Hepatocyte (in vitro differentiated cells): ENCODE results near the gene SCN7A. TPM values are rescaled to one million over a fixed set of nuclear protein-coding genes. Genes with fewer than 3 reads are reported as not detected.

Experiments used
- DNase-seq: peaks from one replicate; pipeline ENCODE4 v3.0.0-alpha.2; 2016; ENCODE audit warnings: low spot score
- H2AFZ ChIP-seq: fragments of 200-600 bp; sonication (generic); 2 replicates; pipeline ENCODE4 v1.6.0; 2016; ENCODE audit warnings: antibody characterized with exemption, mild to moderate bottlenecking
- H3K27ac ChIP-seq: fragments of 200-600 bp; sonication (generic); 2 replicates; pipeline ENCODE4 v1.5.1; 2016; ENCODE audit warnings: mild to moderate bottlenecking
- H3K27me3 ChIP-seq: fragments of 200-600 bp; sonication (generic); 2 replicates; pipeline ENCODE4 v1.6.1; 2016
- H3K36me3 ChIP-seq: fragments of 200-600 bp; sonication (generic); replicated peaks from 2 replicates; pipeline ENCODE4 v1.5.1; 2016; ENCODE audit warnings: low read depth; ENCODE audit not compliant: insufficient read depth
- H3K4me1 ChIP-seq: fragments of 200-600 bp; sonication (generic); 2 replicates; pipeline ENCODE4 v1.5.1; 2016; ENCODE audit warnings: mild to moderate bottlenecking, moderate library complexity; ENCODE audit not compliant: insufficient read depth
- H3K4me2 ChIP-seq: fragments of 200-600 bp; sonication (generic); 2 replicates; pipeline ENCODE4 v1.6.0; 2016
- H3K4me3 ChIP-seq: fragments of 200-600 bp; sonication (generic); 2 replicates; pipeline ENCODE4 v1.5.1; 2016; ENCODE audit warnings: mild to moderate bottlenecking
- H3K79me2 ChIP-seq: fragments of 200-600 bp; sonication (generic); 2 replicates; pipeline ENCODE4 v1.6.0; 2017; ENCODE audit warnings: mild to moderate bottlenecking
- H3K9me2 ChIP-seq: fragments of 200-600 bp; sonication (generic); replicated peaks from 2 replicates; pipeline ENCODE4 v1.6.0; 2017; ENCODE audit warnings: mild to moderate bottlenecking; ENCODE audit not compliant: insufficient read depth
- H3K9me3 ChIP-seq: fragments of 200-600 bp; sonication (generic); 2 replicates; pipeline ENCODE4 v1.5.1; 2016; ENCODE audit warnings: low read depth, mild to moderate bottlenecking
- H4K20me1 ChIP-seq: fragments of 200-600 bp; sonication (generic); 2 replicates; pipeline ENCODE4 v1.6.0; 2016; ENCODE audit warnings: mild to moderate bottlenecking; ENCODE audit not compliant: insufficient read depth, poor library complexity, severe bottlenecking
- EZH2 ChIP-seq: fragments of 200-600 bp; sonication (generic); IDR thresholded peaks from 2 replicates; pipeline ENCODE4 v1.6.1; 2016; ENCODE audit warnings: antibody characterized with exemption, mild to moderate bottlenecking, borderline replicate concordance
- EZH2phosphoT487 ChIP-seq: fragments of 200-600 bp; sonication (generic); IDR thresholded peaks from one replicate; pipeline ENCODE4 v1.6.1; 2018; ENCODE audit warnings: antibody characterized with exemption, mild to moderate bottlenecking, low read depth, moderate library complexity; ENCODE audit not compliant: unreplicated experiment, severe bottlenecking
- WGBS: methylation state at CpG from one replicate; pipeline ENCODE4 v1.1.6; 2016; ENCODE audit warnings: low lambda C conversion rate; ENCODE audit errors: missing lambda C conversion rate; 5-methylcytosine and 5-hydroxymethylcytosine counted together
- polyA plus RNA-seq: library from polyadenylated mRNA; unstranded; fragments of >200 nt; fragmentation: Nextera tagmentation; extraction: Ambion mirVana; gene quantifications from 2 replicates; pipeline ENCODE4 v1.2.1, GENCODE V29; 2016
- total RNA-seq: library from RNA; depleted of rRNA; stranded (reverse); fragments of >200 nt; gene quantifications from 2 replicates; pipeline ENCODE4 v1.2.3, GENCODE V29; 2014
- TF ChIP-seq, protein P1 (sequence below): fragments of 200-600 bp; sonication (generic); IDR thresholded peaks from 2 replicates; pipeline ENCODE4 v1.5.1; 2016; ENCODE audit warnings: antibody characterized with exemption, mild to moderate bottlenecking; ENCODE audit not compliant: poor library complexity

Gene SCN7A
- total and polyA plus RNA-seq, 2 experiments from 2014 or later, result 0.29 to 5.0 TPM

GRCh38 chr2:166518634-166519390 is 24.8 kb upstream of the SCN7A start:
- no peak for DNase-seq
- TF ChIP-seq EZH2phosphoT487, result no peak
- TF ChIP-seq, protein P1, sequence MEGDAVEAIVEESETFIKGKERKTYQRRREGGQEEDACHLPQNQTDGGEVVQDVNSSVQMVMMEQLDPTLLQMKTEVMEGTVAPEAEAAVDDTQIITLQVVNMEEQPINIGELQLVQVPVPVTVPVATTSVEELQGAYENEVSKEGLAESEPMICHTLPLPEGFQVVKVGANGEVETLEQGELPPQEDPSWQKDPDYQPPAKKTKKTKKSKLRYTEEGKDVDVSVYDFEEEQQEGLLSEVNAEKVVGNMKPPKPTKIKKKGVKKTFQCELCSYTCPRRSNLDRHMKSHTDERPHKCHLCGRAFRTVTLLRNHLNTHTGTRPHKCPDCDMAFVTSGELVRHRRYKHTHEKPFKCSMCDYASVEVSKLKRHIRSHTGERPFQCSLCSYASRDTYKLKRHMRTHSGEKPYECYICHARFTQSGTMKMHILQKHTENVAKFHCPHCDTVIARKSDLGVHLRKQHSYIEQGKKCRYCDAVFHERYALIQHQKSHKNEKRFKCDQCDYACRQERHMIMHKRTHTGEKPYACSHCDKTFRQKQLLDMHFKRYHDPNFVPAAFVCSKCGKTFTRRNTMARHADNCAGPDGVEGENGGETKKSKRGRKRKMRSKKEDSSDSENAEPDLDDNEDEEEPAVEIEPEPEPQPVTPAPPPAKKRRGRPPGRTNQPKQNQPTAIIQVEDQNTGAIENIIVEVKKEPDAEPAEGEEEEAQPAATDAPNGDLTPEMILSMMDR, result no peak
- TF ChIP-seq EZH2, result no peak
- H3K36me3 ChIP-seq, result no peaks in the 10 kb centered on the region
- no peaks in the 10 kb centered on the region for H3K27me3 ChIP-seq
- H3K79me2 ChIP-seq, result no peaks in the 10 kb centered on the region
- H3K9me3 ChIP-seq, result no peaks in the 10 kb centered on the region
- WGBS, result 57% methylated on average over 3 of the region's 3 CpGs
- H3K4me1 ChIP-seq, result no peaks in the 10 kb centered on the region
- no peaks in the 10 kb centered on the region for H4K20me1 ChIP-seq
- H3K4me2 ChIP-seq, result no peak overlapping the region
- H2AFZ ChIP-seq, result no peak overlapping the region
- no peak overlapping the region for H3K27ac ChIP-seq
- no peak overlapping the region for H3K4me3 ChIP-seq
- no peaks in the 10 kb centered on the region for H3K9me2 ChIP-seq

DNA sequence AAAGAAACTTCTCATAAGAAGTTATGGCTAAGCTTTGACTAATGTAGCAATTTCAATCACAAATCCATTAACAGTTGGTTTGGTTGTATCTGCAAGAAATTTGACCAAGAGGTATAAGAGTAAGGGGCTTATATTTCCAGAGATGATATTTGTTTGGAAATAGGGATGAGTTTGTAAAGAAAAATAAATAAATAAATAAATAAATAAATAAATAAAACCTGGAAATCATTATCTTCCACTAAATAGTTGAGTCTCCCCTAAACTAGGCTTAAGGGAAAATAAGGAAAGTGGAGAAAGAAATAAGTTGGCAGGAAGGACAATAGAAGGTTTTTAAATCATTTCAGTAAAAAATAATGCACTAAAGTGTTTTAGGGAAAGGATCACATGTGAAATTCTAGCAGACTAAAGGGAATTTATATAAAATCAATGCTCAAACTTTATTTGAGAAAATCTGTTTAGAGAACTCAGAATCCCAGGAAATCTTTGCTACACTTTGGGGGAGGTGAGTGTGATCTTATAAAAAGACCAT is 23.5 kb upstream of the SCN7A start:
- no peaks in the 10 kb centered on the region for H3K9me2 ChIP-seq
- no peak overlapping the region for H3K27ac ChIP-seq
- H3K4me2 ChIP-seq, result no peak overlapping the region
- no peak overlapping the region for H3K4me3 ChIP-seq
- no peak for TF ChIP-seq EZH2phosphoT487
- TF ChIP-seq EZH2, result no peak
- TF ChIP-seq, protein P1, result no peak
- H3K9me3 ChIP-seq, result no peaks in the 10 kb centered on the region
- H3K27me3 ChIP-seq, result no peaks in the 10 kb centered on the region
- H3K36me3 ChIP-seq, result no peaks in the 10 kb centered on the region
- no peaks in the 10 kb centered on the region for H3K4me1 ChIP-seq
- DNase-seq, result no peak
- no peaks in the 10 kb centered on the region for H4K20me1 ChIP-seq
- no peaks in the 10 kb centered on the region for H3K79me2 ChIP-seq
- H2AFZ ChIP-seq, result no peak overlapping the region

- WGBS, result 12% methylated on average over 2 of the region's 2 CpGs
- Histone ChIP-seq H3K36me3 (no peaks in the 10 kb centered on the region), H3K9me3 (no peaks in the 10 kb centered on the region), H3K4me1 (no peaks in the 10 kb centered on the region), H3K4me3 (no peak overlapping the region), H3K9me2 (no peaks in the 10 kb centered on the region), H4K20me1 (no peaks in the 10 kb centered on the region), H3K79me2 (no peaks in the 10 kb centered on the region), H3K27ac (no peak overlapping the region), H2AFZ (no peak overlapping the region), H3K4me2 (no peak overlapping the region), H3K27me3 (no peaks in the 10 kb centered on the region)
- peak; percentile 41 for DNase-seq
- TF ChIP-seq, protein P1, result peak; percentile 69
- no peak for TF ChIP-seq EZH2
- TF ChIP-seq EZH2phosphoT487, result no peak
These were observed 22.8 kb upstream of the SCN7A start for GRCh38 chr2:166516712-166517303.
